Measurements from ENCODE around the gene TAB2.
A peak's percentile ranks its signal among the peaks of the same experiment; 100 is the strongest.

Gene TAB2

DNA sequence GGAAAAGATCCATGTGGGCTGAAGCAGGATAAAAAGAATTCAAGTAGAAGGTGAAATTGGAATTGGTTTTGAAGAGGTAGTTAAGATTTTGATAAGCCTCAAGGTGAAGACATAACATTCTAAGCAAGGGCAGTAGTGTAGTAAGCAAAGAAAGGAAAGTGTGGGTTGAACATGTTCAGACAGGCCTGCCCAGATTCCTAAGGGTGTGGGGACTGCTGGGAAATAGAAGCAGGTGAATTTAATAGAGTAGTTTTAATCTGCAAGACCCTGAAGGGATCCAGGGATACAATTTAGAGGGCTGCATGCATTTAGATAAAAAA is 19.1 kb downstream of the TAB2 start (continued):
- TF ChIP-seq ZSCAN30 (tag by site-specific recombination; IDR thresholded peaks at IDR 0.05) (no peak), TRIM28 (IDR thresholded peaks at IDR 0.05; ENCODE audit: borderline replicate concordance, low read length) (no peak), ZNF211 (tag by site-specific recombination; IDR thresholded peaks at IDR 0.05; ENCODE audit: low read depth) (no peak), MYNN (tag by site-specific recombination; IDR thresholded peaks at IDR 0.05; ENCODE audit: borderline replicate concordance) (no peak), YY2 (tag by site-specific recombination; IDR thresholded peaks at IDR 0.05) (no peak), ZNF510 (tag by site-specific recombination; IDR thresholded peaks at IDR 0.05; ENCODE audit: insufficient replicate concordance) (no peak), ZNF791 (tag by site-specific recombination; IDR thresholded peaks at IDR 0.05) (no peak), ZFHX2 (tag by site-specific recombination; conservative IDR thresholded peaks at IDR 0.05) (peak; percentile 71), HOXA7 (CRISPR knock-in tag; IDR thresholded peaks at IDR 0.05; ENCODE audit: borderline replicate concordance) (no peak), ZFP69B (tag by site-specific recombination; IDR thresholded peaks at IDR 0.05) (no peak), ZNF600 (tag by site-specific recombination; IDR thresholded peaks at IDR 0.05) (peak; percentile 35; the same call in 1 of the 2 replicates), ZNF354C (tag by site-specific recombination; IDR thresholded peaks at IDR 0.05; ENCODE audit: borderline replicate concordance, low read depth) (no peak), ZNF610 (tag by site-specific recombination; IDR thresholded peaks at IDR 0.05; ENCODE audit: borderline replicate concordance) (0 out of 2 replicates have a peak, but pooled peaks have one; percentile 31), ZSCAN23 (tag by site-specific recombination; IDR thresholded peaks at IDR 0.05) (no peak), BCL11B (tag by site-specific recombination; IDR thresholded peaks at IDR 0.05; ENCODE audit: low read depth) (no peak), PRDM1 (tag by site-specific recombination; IDR thresholded peaks at IDR 0.05) (peak; percentile 88), ZNF366 (tag by site-specific recombination; conservative IDR thresholded peaks at IDR 0.05) (peak; percentile 47), GLI2 (tag by site-specific recombination; IDR thresholded peaks at IDR 0.05; ENCODE audit: borderline replicate concordance, low read depth) (no peak)
- TF ChIP-seq, protein P1, sequence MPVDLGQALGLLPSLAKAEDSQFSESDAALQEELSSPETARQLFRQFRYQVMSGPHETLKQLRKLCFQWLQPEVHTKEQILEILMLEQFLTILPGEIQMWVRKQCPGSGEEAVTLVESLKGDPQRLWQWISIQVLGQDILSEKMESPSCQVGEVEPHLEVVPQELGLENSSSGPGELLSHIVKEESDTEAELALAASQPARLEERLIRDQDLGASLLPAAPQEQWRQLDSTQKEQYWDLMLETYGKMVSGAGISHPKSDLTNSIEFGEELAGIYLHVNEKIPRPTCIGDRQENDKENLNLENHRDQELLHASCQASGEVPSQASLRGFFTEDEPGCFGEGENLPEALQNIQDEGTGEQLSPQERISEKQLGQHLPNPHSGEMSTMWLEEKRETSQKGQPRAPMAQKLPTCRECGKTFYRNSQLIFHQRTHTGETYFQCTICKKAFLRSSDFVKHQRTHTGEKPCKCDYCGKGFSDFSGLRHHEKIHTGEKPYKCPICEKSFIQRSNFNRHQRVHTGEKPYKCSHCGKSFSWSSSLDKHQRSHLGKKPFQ (tag by site-specific recombination; IDR thresholded peaks at IDR 0.05): no peak
- TF ChIP-seq, protein P2, sequence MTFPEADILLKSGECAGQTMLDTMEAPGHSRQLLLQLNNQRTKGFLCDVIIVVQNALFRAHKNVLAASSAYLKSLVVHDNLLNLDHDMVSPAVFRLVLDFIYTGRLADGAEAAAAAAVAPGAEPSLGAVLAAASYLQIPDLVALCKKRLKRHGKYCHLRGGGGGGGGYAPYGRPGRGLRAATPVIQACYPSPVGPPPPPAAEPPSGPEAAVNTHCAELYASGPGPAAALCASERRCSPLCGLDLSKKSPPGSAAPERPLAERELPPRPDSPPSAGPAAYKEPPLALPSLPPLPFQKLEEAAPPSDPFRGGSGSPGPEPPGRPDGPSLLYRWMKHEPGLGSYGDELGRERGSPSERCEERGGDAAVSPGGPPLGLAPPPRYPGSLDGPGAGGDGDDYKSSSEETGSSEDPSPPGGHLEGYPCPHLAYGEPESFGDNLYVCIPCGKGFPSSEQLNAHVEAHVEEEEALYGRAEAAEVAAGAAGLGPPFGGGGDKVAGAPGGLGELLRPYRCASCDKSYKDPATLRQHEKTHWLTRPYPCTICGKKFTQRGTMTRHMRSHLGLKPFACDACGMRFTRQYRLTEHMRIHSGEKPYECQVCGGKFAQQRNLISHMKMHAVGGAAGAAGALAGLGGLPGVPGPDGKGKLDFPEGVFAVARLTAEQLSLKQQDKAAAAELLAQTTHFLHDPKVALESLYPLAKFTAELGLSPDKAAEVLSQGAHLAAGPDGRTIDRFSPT (tag by site-specific recombination; IDR thresholded peaks at IDR 0.05): no peak
- TF ChIP-seq, protein P3, sequence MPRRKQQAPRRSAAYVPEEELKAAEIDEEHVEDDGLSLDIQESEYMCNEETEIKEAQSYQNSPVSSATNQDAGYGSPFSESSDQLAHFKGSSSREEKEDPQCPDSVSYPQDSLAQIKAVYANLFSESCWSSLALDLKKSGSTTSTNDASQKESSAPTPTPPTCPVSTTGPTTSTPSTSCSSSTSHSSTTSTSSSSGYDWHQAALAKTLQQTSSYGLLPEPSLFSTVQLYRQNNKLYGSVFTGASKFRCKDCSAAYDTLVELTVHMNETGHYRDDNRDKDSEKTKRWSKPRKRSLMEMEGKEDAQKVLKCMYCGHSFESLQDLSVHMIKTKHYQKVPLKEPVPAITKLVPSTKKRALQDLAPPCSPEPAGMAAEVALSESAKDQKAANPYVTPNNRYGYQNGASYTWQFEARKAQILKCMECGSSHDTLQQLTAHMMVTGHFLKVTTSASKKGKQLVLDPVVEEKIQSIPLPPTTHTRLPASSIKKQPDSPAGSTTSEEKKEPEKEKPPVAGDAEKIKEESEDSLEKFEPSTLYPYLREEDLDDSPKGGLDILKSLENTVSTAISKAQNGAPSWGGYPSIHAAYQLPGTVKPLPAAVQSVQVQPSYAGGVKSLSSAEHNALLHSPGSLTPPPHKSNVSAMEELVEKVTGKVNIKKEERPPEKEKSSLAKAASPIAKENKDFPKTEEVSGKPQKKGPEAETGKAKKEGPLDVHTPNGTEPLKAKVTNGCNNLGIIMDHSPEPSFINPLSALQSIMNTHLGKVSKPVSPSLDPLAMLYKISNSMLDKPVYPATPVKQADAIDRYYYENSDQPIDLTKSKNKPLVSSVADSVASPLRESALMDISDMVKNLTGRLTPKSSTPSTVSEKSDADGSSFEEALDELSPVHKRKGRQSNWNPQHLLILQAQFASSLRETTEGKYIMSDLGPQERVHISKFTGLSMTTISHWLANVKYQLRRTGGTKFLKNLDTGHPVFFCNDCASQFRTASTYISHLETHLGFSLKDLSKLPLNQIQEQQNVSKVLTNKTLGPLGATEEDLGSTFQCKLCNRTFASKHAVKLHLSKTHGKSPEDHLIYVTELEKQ (tag by site-specific recombination; IDR thresholded peaks at IDR 0.05; ENCODE audit: borderline replicate concordance): no peak

DNA sequence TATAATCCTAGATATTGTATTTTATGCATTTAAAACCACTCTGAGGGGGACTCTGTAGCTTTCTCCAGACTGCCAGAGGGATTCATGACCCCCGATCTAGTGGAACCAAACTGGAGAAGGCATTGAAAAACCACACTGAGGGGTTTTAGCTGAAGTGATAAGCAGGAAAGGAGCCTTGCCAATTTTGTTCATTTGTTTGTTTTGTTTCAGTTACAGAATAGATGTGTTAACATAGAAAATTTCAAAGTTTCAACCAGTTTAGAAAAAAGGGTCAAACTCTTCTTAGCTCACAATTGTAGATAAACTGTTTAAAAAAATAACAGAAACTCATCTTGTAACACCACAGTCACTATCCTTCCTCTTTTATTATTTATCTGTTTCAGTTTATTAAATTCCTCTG is 19.8 kb downstream of the TAB2 start:
- Histone ChIP-seq H3K36me3 (ENCODE audit: control insufficient read depth in 2 of 2, insufficient read depth in 1 of 2, low read length in 2 of 2) (no peaks in the 10 kb centered on the region), H3K4me3 (ENCODE audit: low read depth, low read length) (no peak overlapping the region), H3K27ac (ENCODE audit: extremely low read depth, low read depth, low read length) (no peak overlapping the region), H3K4me1 (ENCODE audit: control insufficient read depth, insufficient read depth, low read length) (peaks cover 45% of the 10 kb centered on the region), H3K9me3 (ENCODE audit: control insufficient read depth, insufficient read depth, low read depth, low read length) (no peaks in the 10 kb centered on the region)
- ChIA-PET POLR2A (no interaction called here), CTCF (interaction anchor here (0.5 to 1.1 kb wide), 3 partner anchors 11 to 1332 kb away, joined by 3 read pairs; no protein-coding TSS in a partner anchor)
- TF ChIP-seq HOXD13 (CRISPR knock-in tag; IDR thresholded peaks at IDR 0.05; ENCODE audit: borderline replicate concordance) (no peak), ZNF510 (tag by site-specific recombination; IDR thresholded peaks at IDR 0.05; ENCODE audit: insufficient replicate concordance) (no peak)
- TF ChIP-seq, protein P4, sequence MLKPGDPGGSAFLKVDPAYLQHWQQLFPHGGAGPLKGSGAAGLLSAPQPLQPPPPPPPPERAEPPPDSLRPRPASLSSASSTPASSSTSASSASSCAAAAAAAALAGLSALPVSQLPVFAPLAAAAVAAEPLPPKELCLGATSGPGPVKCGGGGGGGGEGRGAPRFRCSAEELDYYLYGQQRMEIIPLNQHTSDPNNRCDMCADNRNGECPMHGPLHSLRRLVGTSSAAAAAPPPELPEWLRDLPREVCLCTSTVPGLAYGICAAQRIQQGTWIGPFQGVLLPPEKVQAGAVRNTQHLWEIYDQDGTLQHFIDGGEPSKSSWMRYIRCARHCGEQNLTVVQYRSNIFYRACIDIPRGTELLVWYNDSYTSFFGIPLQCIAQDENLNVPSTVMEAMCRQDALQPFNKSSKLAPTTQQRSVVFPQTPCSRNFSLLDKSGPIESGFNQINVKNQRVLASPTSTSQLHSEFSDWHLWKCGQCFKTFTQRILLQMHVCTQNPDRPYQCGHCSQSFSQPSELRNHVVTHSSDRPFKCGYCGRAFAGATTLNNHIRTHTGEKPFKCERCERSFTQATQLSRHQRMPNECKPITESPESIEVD (tag by site-specific recombination; IDR thresholded peaks at IDR 0.05): peak; percentile 53
